HEK293 (cell line): ENCODE results near the gene ARL15.

ENCODE experiments used
- CTCF ChIA-PET: fragments of 350-600 bp; formaldehyde crosslinking; extraction: SDS; loops from one replicate; lab custom pipeline; 2021; ENCODE audit warnings: antibody characterized with exemption; lab: Yijun Ruan, JAX
- POLR2A ChIA-PET: fragments of 300-600 bp; formaldehyde crosslinking; extraction: SDS; loops from one replicate; lab custom pipeline; 2020; ENCODE audit warnings: antibody characterized with exemption, inconsistent platforms; lab: Yijun Ruan, JAX
- H3K27ac ChIP-seq: fragments of 200-500 bp; sonication (Bioruptor generic); 2 replicates; pipeline ENCODE4 v1.5.1; 2014; ENCODE audit warnings: low read depth, low read length, control low read depth, inconsistent platforms; ENCODE audit errors: extremely low read depth
- H3K36me3 ChIP-seq, 2 experiments: fragments of 200-500 bp in 1 of 2; sonication (Bioruptor generic) in 1 of 2; 1 replicate in 1 of 2; 2 replicates in 1 of 2; pipeline ENCODE4 v1.5.1; 2014 to 2017; ENCODE audit warnings: inconsistent platforms in 2 of 2, low read length in 2 of 2; ENCODE audit not compliant: control insufficient read depth in 2 of 2, insufficient read depth in 1 of 2
- H3K4me1 ChIP-seq: fragments of 200-500 bp; sonication (Bioruptor generic); 2 replicates; pipeline ENCODE4 v1.5.1; 2014; ENCODE audit warnings: mild to moderate bottlenecking, low read length, inconsistent platforms; ENCODE audit not compliant: control insufficient read depth, insufficient read depth
- H3K4me3 ChIP-seq: 2 replicates; pipeline ENCODE4 v1.5.1; 2011; ENCODE audit warnings: low read depth, mild to moderate bottlenecking, control low read depth, low read length, moderate library complexity
- H3K9me3 ChIP-seq: fragments of 200-500 bp; sonication (Bioruptor generic); 2 replicates; pipeline ENCODE4 v1.5.1; 2014; ENCODE audit warnings: low read depth, low read length, inconsistent platforms; ENCODE audit not compliant: control insufficient read depth, insufficient read depth
- HOXA7 ChIP-seq: sonication (generic); formaldehyde crosslinking; IDR thresholded peaks from 2 replicates; pipeline ENCODE4 v1.8.1; 2022; ENCODE audit warnings: missing genetic modification reagents, borderline replicate concordance
- IKZF3 ChIP-seq: fragments of 450-650 bp; IDR thresholded peaks from 2 replicates; pipeline ENCODE4 v1.5.0; 2018; ENCODE audit warnings: missing biosample characterization, mild to moderate bottlenecking, missing genetic modification characterization, moderate library complexity
- KLF10 ChIP-seq: fragments of 450-650 bp; IDR thresholded peaks from 2 replicates; pipeline ENCODE4 v1.5.1; 2018; ENCODE audit warnings: missing biosample characterization, mild to moderate bottlenecking, missing genetic modification characterization
- ZNF266 ChIP-seq: fragments of 450-650 bp; formaldehyde crosslinking; IDR thresholded peaks from 2 replicates; pipeline ENCODE4 v1.5.1; 2016; ENCODE audit warnings: missing biosample characterization, missing genetic modification characterization, low read depth
- ZNF654 ChIP-seq: fragments of 450-650 bp; formaldehyde crosslinking; IDR thresholded peaks from 2 replicates; pipeline ENCODE4 v1.5.1; 2016; ENCODE audit warnings: low read depth, missing biosample characterization, missing genetic modification characterization
- ZNF660 ChIP-seq: fragments of 450-650 bp; IDR thresholded peaks from 2 replicates; pipeline ENCODE4 v1.5.1; 2018; ENCODE audit warnings: missing biosample characterization, mild to moderate bottlenecking, missing genetic modification characterization
- TF ChIP-seq, protein P1 (sequence below): fragments of 450-650 bp; formaldehyde crosslinking; IDR thresholded peaks from 2 replicates; pipeline ENCODE4; 2016; ENCODE audit warnings: missing biosample characterization, missing genetic modification characterization
- TF ChIP-seq, protein P2 (sequence below): fragments of 450-650 bp; formaldehyde crosslinking; conservative IDR thresholded peaks from 2 replicates; pipeline ENCODE4 v1.5.1; 2016; ENCODE audit warnings: low read depth, missing biosample characterization, missing genetic modification characterization
- TF ChIP-seq, protein P3 (sequence below): fragments of 450-650 bp; formaldehyde crosslinking; IDR thresholded peaks from 2 replicates; pipeline ENCODE4 v1.5.1; 2016; ENCODE audit warnings: missing biosample characterization, missing genetic modification characterization
- TF ChIP-seq, protein P4 (sequence below): fragments of 450-650 bp; formaldehyde crosslinking; IDR thresholded peaks from 2 replicates; pipeline ENCODE4 v1.5.1; 2016; ENCODE audit warnings: missing biosample characterization, missing genetic modification characterization

Gene ARL15

DNA sequence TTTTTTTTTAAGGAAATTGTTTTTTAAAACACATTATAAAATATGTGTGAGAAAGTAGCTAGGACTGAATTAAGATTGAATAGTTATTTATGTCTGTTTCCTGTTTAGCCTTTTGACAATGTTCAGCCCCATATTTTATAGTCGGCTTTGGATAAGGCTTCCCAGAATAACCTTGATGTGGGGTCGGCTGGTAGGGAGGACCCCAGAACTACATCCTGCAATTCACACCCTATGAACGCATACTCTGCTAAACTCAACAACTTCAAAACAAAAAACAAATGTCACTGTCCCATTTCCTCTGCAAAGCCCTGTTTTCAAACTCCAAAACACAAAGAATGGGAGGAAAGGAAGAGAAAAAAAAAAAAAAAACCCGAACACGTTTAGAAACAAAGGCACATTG, 63.1 kb downstream of the ARL15 start:
- TF ChIP-seq HOXA7 (CRISPR knock-in tag) (no peak), KLF10 (tag by site-specific recombination) (no peak), ZNF266 (tag by site-specific recombination) (no peak), IKZF3 (tag by site-specific recombination) (no peak)
- TF ChIP-seq, protein P1, sequence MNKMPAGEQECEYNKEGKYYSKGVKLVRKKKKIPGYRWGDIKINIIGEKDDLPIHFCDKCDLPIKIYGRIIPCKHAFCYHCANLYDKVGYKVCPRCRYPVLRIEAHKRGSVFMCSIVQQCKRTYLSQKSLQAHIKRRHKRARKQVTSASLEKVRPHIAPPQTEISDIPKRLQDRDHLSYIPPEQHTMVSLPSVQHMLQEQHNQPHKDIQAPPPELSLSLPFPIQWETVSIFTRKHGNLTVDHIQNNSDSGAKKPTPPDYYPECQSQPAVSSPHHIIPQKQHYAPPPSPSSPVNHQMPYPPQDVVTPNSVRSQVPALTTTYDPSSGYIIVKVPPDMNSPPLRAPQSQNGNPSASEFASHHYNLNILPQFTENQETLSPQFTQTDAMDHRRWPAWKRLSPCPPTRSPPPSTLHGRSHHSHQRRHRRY (tag by site-specific recombination), result no peak
- TF ChIP-seq, protein P2, sequence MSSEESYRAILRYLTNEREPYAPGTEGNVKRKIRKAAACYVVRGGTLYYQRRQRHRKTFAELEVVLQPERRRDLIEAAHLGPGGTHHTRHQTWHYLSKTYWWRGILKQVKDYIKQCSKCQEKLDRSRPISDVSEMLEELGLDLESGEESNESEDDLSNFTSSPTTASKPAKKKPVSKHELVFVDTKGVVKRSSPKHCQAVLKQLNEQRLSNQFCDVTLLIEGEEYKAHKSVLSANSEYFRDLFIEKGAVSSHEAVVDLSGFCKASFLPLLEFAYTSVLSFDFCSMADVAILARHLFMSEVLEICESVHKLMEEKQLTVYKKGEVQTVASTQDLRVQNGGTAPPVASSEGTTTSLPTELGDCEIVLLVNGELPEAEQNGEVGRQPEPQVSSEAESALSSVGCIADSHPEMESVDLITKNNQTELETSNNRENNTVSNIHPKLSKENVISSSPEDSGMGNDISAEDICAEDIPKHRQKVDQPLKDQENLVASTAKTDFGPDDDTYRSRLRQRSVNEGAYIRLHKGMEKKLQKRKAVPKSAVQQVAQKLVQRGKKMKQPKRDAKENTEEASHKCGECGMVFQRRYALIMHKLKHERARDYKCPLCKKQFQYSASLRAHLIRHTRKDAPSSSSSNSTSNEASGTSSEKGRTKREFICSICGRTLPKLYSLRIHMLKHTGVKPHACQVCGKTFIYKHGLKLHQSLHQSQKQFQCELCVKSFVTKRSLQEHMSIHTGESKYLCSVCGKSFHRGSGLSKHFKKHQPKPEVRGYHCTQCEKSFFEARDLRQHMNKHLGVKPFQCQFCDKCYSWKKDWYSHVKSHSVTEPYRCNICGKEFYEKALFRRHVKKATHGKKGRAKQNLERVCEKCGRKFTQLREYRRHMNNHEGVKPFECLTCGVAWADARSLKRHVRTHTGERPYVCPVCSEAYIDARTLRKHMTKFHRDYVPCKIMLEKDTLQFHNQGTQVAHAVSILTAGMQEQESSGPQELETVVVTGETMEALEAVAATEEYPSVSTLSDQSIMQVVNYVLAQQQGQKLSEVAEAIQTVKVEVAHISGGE (tag by site-specific recombination), result no peak
- Histone ChIP-seq H3K4me3 (no peak overlapping the region), H3K27ac (no peak overlapping the region), H3K9me3 (no peaks in the 10 kb centered on the region), H3K4me1 (0 out of 2 replicates have a peak, but pooled peaks cover 4% of the 10 kb centered on the region), H3K36me3 (no peaks in the 10 kb centered on the region)
- ChIA-PET CTCF (interaction anchor here (0.6 to 5.6 kb wide), 15 partner anchors 7 to 913 kb away, joined by 3 to 95 read pairs (median 3); partner anchors contain the start of gene GPX8), POLR2A (interaction anchor here (5.2 kb wide), 1 partner anchor 64 kb away, joined by 37 read pairs; the partner anchor contains the start of gene ARL15)

DNA sequence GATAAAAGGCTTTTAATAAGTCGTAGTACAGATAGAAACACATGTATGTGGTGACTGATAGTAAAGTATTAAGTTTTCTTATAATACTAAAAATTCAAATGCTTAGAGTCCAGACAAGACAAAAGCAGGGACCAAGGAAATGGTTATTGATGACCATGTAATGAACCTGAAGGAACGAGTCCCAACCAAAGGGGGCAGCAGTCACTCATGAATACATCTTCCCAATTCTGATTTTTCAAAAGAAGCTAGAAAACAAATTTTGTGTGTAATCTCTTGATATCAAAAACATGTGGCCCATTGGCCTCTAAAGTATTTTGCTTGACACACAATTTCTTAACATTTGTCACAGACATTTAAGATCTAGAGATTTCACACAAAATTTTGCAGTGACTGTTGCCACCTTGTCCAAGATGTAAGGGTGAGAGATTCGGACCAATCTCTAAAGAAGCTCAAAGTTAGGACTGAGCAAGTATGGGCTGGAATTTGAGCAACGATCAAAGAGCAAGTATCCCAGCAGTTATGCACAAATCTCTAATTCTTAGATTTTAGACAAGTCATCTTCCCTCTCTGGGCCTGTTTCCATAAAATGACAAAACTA, 66.8 kb downstream of the ARL15 start:
- Histone ChIP-seq H3K4me1 (no peaks in the 10 kb centered on the region), H3K36me3 (no peaks in the 10 kb centered on the region), H3K9me3 (no peaks in the 10 kb centered on the region), H3K4me3 (no peak overlapping the region), H3K27ac (no peak overlapping the region)
- POLR2A ChIA-PET, result interaction anchor here (1.0 kb wide), 2 partner anchors 67 to 68 kb away, joined by 7 to 8 read pairs; partner anchors contain the start of gene ARL15
- TF ChIP-seq, protein P3, sequence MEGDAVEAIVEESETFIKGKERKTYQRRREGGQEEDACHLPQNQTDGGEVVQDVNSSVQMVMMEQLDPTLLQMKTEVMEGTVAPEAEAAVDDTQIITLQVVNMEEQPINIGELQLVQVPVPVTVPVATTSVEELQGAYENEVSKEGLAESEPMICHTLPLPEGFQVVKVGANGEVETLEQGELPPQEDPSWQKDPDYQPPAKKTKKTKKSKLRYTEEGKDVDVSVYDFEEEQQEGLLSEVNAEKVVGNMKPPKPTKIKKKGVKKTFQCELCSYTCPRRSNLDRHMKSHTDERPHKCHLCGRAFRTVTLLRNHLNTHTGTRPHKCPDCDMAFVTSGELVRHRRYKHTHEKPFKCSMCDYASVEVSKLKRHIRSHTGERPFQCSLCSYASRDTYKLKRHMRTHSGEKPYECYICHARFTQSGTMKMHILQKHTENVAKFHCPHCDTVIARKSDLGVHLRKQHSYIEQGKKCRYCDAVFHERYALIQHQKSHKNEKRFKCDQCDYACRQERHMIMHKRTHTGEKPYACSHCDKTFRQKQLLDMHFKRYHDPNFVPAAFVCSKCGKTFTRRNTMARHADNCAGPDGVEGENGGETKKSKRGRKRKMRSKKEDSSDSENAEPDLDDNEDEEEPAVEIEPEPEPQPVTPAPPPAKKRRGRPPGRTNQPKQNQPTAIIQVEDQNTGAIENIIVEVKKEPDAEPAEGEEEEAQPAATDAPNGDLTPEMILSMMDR, result peak; percentile 17; the same call in 1 of the 2 replicates
- peak; percentile 98 for TF ChIP-seq ZNF660 (tag by site-specific recombination)
- TF ChIP-seq ZNF654 (tag by site-specific recombination), result peak; percentile 36
- TF ChIP-seq, protein P4, sequence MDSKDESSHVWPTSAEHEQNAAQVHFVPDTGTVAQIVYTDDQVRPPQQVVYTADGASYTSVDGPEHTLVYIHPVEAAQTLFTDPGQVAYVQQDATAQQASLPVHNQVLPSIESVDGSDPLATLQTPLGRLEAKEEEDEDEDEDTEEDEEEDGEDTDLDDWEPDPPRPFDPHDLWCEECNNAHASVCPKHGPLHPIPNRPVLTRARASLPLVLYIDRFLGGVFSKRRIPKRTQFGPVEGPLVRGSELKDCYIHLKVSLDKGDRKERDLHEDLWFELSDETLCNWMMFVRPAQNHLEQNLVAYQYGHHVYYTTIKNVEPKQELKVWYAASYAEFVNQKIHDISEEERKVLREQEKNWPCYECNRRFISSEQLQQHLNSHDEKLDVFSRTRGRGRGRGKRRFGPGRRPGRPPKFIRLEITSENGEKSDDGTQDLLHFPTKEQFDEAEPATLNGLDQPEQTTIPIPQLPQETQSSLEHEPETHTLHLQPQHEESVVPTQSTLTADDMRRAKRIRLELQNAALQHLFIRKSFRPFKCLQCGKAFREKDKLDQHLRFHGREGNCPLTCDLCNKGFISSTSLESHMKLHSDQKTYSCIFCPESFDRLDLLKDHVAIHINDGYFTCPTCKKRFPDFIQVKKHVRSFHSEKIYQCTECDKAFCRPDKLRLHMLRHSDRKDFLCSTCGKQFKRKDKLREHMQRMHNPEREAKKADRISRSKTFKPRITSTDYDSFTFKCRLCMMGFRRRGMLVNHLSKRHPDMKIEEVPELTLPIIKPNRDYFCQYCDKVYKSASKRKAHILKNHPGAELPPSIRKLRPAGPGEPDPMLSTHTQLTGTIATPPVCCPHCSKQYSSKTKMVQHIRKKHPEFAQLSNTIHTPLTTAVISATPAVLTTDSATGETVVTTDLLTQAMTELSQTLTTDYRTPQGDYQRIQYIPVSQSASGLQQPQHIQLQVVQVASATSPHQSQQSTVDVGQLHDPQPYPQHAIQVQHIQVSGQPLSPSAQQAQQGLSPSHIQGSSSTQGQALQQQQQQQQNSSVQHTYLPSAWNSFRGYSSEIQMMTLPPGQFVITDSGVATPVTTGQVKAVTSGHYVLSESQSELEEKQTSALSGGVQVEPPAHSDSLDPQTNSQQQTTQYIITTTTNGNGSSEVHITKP (tag by site-specific recombination), result no peak
- CTCF ChIA-PET, result interaction anchor here (0.6 to 5.6 kb wide), 35 partner anchors 9 to 915 kb away, joined by 3 to 95 read pairs (median 4); partner anchors contain the start of genes ARL15 and SNX18
